ENCODE measurements around the gene PITX2. TPM values are rescaled to one million over a fixed set of nuclear protein-coding genes. Genes with fewer than 3 reads are reported as not detected.
A peak's percentile ranks its signal among the peaks of the same experiment; 100 is the strongest.

Gene PITX2
- total RNA-seq, 1 experiment from 2014 or later = 24.9 TPM

- TF ChIP-seq E2F5 (CRISPR knock-in tag; IDR thresholded peaks at IDR 0.05) = no peak
- no peak for TF ChIP-seq JAZF1 (CRISPR knock-in tag; IDR thresholded peaks at IDR 0.05)
- no peak for TF ChIP-seq NFE2L1 (CRISPR knock-in tag; IDR thresholded peaks at IDR 0.05)
- no peak for TF ChIP-seq ATF2 (CRISPR knock-in tag; IDR thresholded peaks at IDR 0.05; ENCODE audit: borderline replicate concordance, low read depth)
- no peak for TF ChIP-seq CBFB (CRISPR knock-in tag; IDR thresholded peaks at IDR 0.05; ENCODE audit: low read depth)
- no peak for TF ChIP-seq ZNF416 (CRISPR knock-in tag; IDR thresholded peaks at IDR 0.05)
- TF ChIP-seq SP1 (CRISPR knock-in tag; conservative IDR thresholded peaks at IDR 0.05) = no peak
- TF ChIP-seq ETV6 (CRISPR knock-in tag; IDR thresholded peaks at IDR 0.05) = no peak
- TF ChIP-seq MXD4 (CRISPR knock-in tag; IDR thresholded peaks at IDR 0.05; ENCODE audit: borderline replicate concordance) = no peak
- no peak for TF ChIP-seq SMAD4 (CRISPR knock-in tag; IDR thresholded peaks at IDR 0.05)
- DNase-seq (ENCODE audit: low spot score) (no peak), ATAC-seq (no peak)
- ChIA-PET CTCF (interaction anchor here (0.6 kb wide), 1 partner anchor 19 kb away, joined by 3 read pairs; no protein-coding TSS in a partner anchor), POLR2A (no interaction called here)
- Mint-ChIP-seq H3K4me1 (peaks cover 65% of the 10 kb centered on the region), H3K27ac (no peak overlapping the region), H3K27me3 (ENCODE audit: low read depth) (peaks cover 98% of the 10 kb centered on the region), H3K4me3 (peak overlapping the region; percentile 85), H3K36me3 (no peaks in the 10 kb centered on the region), H3K9me3 (no peaks in the 10 kb centered on the region)
Observed at GRCh38 chr4:110634350-110635162, 11.7 kb upstream of the PITX2 start.

GRCh38 chr4:110633358-110634341 is 10.8 kb upstream of the PITX2 start:
- ATAC-seq (no peak), DNase-seq (ENCODE audit: low spot score) (peak; percentile 27)
- Mint-ChIP-seq H3K27me3 (ENCODE audit: low read depth) (peaks cover 98% of the 10 kb centered on the region), H3K36me3 (no peaks in the 10 kb centered on the region), H3K4me3 (peak overlapping the region; percentile 85), H3K4me1 (peaks cover 61% of the 10 kb centered on the region), H3K9me3 (no peaks in the 10 kb centered on the region), H3K27ac (no peak overlapping the region)
- CTCF ChIA-PET = interaction anchor here (0.6 to 1.7 kb wide), 3 partner anchors 18 to 337 kb away, joined by 3 to 6 read pairs (median 3); no protein-coding TSS in a partner anchor
- TF ChIP-seq GABPB1 (CRISPR knock-in tag; IDR thresholded peaks at IDR 0.05) (no peak), KAT7 (CRISPR knock-in tag; IDR thresholded peaks at IDR 0.05; ENCODE audit: borderline replicate concordance) (0 out of 2 replicates have a peak, but pooled peaks have one; percentile 48)
- POLR2A ChIA-PET = no interaction called here

- H3K36me3 Mint-ChIP-seq = no peaks in the 10 kb centered on the region
- H3K27me3 Mint-ChIP-seq (ENCODE audit: low read depth) = peaks cover 98% of the 10 kb centered on the region
Observed at GRCh38 chr4:110632506-110633357, 9.9 kb upstream of the PITX2 start.

More at GRCh38 chr4:110632506-110633357, 9.9 kb upstream of the PITX2 start:
- Mint-ChIP-seq H3K9me3 (no peaks in the 10 kb centered on the region), H3K4me1 (peaks cover 61% of the 10 kb centered on the region), H3K4me3 (peak overlapping the region; percentile 85), H3K27ac (no peak overlapping the region)
- POLR2A ChIA-PET = no interaction called here
- peak; percentile 0; the same call in 1 of the 2 replicates for ATAC-seq
- TF ChIP-seq USF1 (CRISPR knock-in tag; IDR thresholded peaks at IDR 0.05) (peak; percentile 41; the same call in 1 of the 2 replicates), FOXP4 (CRISPR knock-in tag; IDR thresholded peaks at IDR 0.05) (0 out of 2 replicates have a peak, but pooled peaks have one; percentile 67), TEAD4 (CRISPR knock-in tag; IDR thresholded peaks at IDR 0.05) (no peak)
- CTCF ChIA-PET = interaction anchor here (1.5 to 1.7 kb wide), 2 partner anchors 46 to 338 kb away, joined by 3 to 6 read pairs; no protein-coding TSS in a partner anchor
- peak; percentile 58 for DNase-seq (ENCODE audit: low spot score)
